CD4-positive, alpha-beta T cell treated with Interleukin-21 for 1 hour (primary cell): ENCODE results near the gene MIER1.

Experiments
- DNase-seq: peaks from one replicate; pipeline ENCODE4 v3.0.0-alpha.2; 2020

The MIER1 gene

GRCh38 chr1:67001682-67002425 lies 77.1 kb downstream of the MIER1 start:
- DNase-seq: no peak

DNA sequence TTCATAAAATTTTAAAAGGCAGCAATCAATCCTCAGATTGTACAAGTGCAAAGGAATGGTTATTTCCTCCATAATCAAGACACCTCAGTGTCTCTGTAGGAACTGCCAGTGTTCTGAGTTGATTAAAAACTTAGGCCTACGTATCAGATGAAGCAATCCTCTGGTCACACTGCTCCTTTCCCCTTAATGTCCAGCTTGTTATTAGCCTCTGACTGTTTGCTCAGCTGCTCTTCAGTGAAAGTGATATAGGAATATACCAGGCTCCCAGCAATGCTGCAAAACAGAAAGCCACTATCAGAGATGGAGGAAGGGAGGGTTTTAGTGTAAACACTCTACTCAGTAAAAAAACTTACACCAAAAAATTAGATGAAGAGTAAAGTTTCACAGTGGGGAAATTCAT lies 79.4 kb downstream of the MIER1 start:
- no peak for DNase-seq

DNA sequence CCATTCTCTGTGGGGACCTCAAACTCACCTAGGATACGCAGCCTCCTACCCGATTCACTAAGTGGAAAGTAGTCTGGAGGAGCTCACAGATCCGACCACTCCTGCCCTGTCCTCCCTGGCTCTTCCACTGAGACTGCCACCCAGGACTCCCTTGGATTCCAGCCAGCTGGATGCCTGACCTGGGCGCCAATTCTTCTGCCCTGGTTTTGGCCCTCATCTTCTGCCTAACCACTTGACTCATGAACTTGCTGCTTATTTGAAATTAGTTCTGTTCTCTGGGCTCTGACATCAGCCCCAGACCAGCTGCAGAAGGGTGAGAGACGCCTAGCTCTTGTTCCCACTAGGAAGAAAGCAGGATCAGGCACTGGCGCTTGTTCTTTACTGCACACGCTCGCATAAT lies 80.3 kb downstream of the MIER1 start:
- no peak for DNase-seq

DNA sequence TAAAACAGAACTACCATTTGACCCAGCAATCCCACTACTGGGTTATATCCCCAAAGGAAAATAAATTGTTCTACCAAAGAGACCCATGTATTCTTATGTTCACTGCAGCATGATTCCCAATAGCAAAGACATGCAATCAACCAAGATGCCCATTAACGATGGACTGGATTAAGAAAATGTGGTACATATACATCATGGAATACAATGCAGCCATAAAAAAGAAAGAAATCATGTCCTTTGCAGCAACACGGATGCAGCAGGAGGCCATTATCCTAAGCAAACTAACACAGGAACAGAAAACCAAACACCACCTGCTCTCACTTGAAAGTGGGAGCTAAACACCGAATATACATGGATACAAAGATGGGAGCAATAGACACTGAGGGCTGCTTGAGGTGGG lies 85.0 kb downstream of the MIER1 start:
- no peak for DNase-seq

DNA sequence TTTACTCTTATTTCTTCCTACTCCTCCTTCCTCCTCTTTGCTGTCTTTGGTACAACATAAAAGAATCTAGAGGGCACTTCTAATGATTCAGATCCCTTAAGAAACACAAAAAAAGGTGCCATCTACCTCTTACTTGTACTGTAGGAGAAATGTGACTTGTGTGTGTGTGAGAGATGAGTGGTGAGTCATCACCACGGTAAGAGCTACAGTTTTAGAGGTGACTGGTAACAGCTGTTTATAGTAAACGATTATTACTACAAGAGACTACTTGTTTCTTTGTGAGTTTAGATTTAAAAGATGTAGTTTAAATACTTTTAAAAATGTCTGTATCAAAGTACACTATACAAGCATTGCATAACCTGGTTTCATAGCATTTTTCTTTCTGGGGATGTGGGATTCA lies 88.8 kb downstream of the MIER1 start:
- no peak for DNase-seq

GRCh38 chr1:67018574-67018973 lies 93.8 kb downstream of the MIER1 start:
- DNase-seq: no peak

DNA sequence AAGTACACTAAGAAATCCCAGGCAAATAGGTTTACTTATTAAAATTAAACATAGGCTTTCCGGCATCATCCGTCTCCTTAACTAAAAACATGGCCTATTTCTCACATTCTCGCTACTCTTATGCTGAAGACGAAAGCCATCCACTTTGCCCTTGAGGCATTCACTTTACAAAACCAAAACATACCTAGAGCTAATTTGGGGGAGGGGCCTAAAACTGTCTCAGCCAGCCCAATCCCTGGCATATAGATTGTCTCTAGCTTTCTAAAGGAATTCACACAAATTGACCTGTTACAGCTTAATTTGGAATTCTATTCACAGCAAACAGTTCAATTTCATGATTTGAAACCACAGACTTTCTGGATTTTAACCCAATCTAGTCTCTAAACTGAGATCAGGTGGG lies 94.3 kb downstream of the MIER1 start:
- no peak for DNase-seq

- no peak for DNase-seq
These were observed 94.9 kb downstream of the MIER1 start for GRCh38 chr1:67019600-67020136.

GRCh38 chr1:67020304-67020703 lies 95.5 kb downstream of the MIER1 start:
- no peak for DNase-seq

- no peak for DNase-seq
These were observed 96.0 kb downstream of the MIER1 start for GRCh38 chr1:67020765-67021164.

DNA sequence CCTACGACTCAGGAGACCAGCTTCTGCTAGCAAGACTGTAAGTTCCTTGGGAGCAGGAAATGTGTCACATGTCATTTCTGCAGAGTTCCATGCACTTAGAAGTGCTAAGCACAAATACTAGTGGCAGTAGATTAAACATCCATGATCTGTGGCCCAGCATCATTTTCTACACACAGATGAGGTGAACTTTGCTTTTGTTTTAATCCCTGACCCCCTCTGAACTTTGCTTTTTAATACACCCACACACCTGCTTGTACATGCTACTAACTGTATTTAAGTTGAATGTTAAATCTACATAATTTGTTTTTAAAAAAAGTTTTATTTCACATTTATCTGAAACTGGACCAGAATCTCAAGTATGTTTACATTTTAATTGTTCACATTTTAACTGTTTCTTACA lies 104.7 kb downstream of the MIER1 start:
- DNase-seq: no peak

DNA sequence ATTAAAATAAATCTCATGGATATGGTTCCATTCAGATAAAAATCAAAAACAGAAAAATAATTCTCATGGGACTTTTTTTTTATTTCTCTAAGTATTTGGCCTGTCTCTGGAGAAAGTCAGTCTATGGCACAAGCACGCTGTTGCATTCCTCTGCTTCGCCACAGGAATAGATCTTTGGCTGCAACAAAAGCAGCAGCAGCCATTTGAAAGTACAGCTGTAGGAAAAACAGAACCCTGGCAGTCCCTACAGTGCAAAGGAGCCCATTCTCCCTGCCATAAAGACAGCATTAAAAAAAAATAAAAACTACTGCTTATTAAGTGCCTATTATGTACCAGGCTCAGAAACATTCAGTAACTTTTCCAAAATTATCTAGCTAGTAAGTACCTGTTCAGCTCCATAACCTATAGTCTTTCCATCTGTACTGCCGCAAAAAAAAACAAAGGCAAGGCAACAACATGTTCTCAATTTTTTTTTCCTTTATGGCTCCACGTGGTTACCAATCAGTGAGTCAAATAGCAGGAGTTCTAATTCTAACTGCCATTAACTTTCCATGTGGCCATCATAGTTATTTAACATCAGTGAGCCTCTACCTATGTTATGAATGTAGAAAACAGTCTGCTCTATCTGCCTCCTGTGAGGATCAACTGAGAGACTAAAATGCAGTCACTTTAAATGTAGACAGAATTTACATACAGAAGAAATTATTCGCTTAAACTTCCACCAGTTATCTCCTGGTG lies 106.5 kb downstream of the MIER1 start:
- DNase-seq: no peak

- no peak for DNase-seq
These were observed 107.1 kb downstream of the MIER1 start for GRCh38 chr1:67031859-67032247.
